Karpas-422 (cell line): ENCODE measurements around the gene ANXA3. TPM values are rescaled to one million over a fixed set of nuclear protein-coding genes. Genes with fewer than 3 reads are reported as not detected.

Experiments used
- DNase-seq: peaks from one replicate; pipeline ENCODE4 v3.0.0-alpha.2; 2015
- H2AFZ ChIP-seq: fragments of 200-600 bp; sonication (generic); 2 replicates; pipeline ENCODE4 v1.6.1; 2014; ENCODE audit warnings: antibody characterized with exemption, low read length, mixed read lengths
- H3K27ac ChIP-seq: fragments of 200-600 bp; sonication (generic); 2 replicates; pipeline ENCODE4 v1.5.1; 2014; ENCODE audit warnings: mild to moderate bottlenecking, low read length, moderate library complexity
- H3K27me3 ChIP-seq: fragments of 200-600 bp; sonication (generic); 2 replicates; pipeline ENCODE4 v1.6.1; 2014; ENCODE audit warnings: low read length, mixed read lengths
- H3K36me3 ChIP-seq: fragments of 200-600 bp; sonication (generic); 2 replicates; pipeline ENCODE4 v1.6.1; 2014; ENCODE audit warnings: low read length, mixed read lengths; ENCODE audit not compliant: insufficient read depth
- H3K4me1 ChIP-seq: fragments of 200-600 bp; sonication (generic); 2 replicates; pipeline ENCODE4 v1.6.1; 2014; ENCODE audit warnings: mild to moderate bottlenecking, low read length, mixed read lengths
- H3K4me2 ChIP-seq: fragments of 200-600 bp; sonication (generic); 2 replicates; pipeline ENCODE4 v1.6.1; 2014; ENCODE audit warnings: low read length, low read depth, mild to moderate bottlenecking; ENCODE audit not compliant: poor library complexity, severe bottlenecking
- H3K4me3 ChIP-seq: fragments of 200-600 bp; sonication (generic); 2 replicates; pipeline ENCODE4 v1.5.1; 2014; ENCODE audit warnings: mild to moderate bottlenecking, antibody characterized with exemption, low read length, mixed read lengths
- H3K79me2 ChIP-seq: fragments of 200-600 bp; sonication (generic); 2 replicates; pipeline ENCODE4 v1.6.1; 2014; ENCODE audit warnings: mild to moderate bottlenecking, low read length, mixed read lengths
- H3K9ac ChIP-seq: fragments of 200-600 bp; sonication (generic); 2 replicates; pipeline ENCODE4 v1.6.0; 2014; ENCODE audit warnings: low read length
- H3K9me2 ChIP-seq: fragments of 200-600 bp; sonication (generic), shearing (Covaris generic); replicated peaks from 2 replicates; pipeline ENCODE4 v1.6.0; 2014; ENCODE audit warnings: mild to moderate bottlenecking, low read length, moderate library complexity; ENCODE audit not compliant: insufficient read depth
- H3K9me3 ChIP-seq: fragments of 300-700, 200-600 bp; sonication (generic); 2 replicates; pipeline ENCODE4 v1.6.1; 2014; ENCODE audit warnings: low read length, mixed read lengths
- H4K20me1 ChIP-seq: fragments of 200-600 bp; sonication (generic); 2 replicates; pipeline ENCODE4 v1.6.1; 2014; ENCODE audit warnings: mild to moderate bottlenecking, antibody characterized with exemption, low read length, low read depth; ENCODE audit not compliant: insufficient read depth
- total RNA-seq: library from RNA; depleted of rRNA; stranded (reverse); fragments of >200 nt; shearing (Covaris generic); gene quantifications from 2 replicates; pipeline ENCODE4 v1.2.3, GENCODE V29; 2014; ENCODE audit warnings: low replicate concordance

ANXA3 gene
- total RNA-seq, 1 experiment from 2014 or later, result not detected

DNA sequence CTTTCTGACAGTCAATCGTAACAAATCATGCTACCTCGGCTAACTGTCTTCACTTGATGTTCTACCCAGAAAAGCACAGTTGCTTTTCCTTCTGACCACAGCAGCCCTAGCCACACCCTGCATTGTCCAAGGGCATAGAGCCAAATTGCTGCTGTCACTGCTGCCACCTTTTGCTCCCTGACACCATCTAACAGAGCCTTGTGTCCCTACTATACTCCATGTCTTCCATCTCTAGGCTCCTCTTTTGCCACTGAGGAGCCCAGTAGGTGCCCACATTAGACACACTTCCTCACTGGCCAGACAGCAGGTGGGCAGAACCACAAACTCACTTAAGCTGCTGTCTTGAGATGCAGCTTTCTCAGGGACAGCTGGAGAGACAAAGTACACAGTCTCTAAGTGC is 91.4 kb downstream of the ANXA3 start:
- no peak overlapping the region for H2AFZ ChIP-seq
- no peaks in the 10 kb centered on the region for H3K27me3 ChIP-seq
- no peak overlapping the region for H3K27ac ChIP-seq
- no peaks in the 10 kb centered on the region for H4K20me1 ChIP-seq
- H3K4me1 ChIP-seq, result no peaks in the 10 kb centered on the region
- no peak for DNase-seq
- H3K9me2 ChIP-seq, result no peaks in the 10 kb centered on the region
- no peak overlapping the region for H3K4me2 ChIP-seq
- H3K9me3 ChIP-seq, result no peaks in the 10 kb centered on the region
- H3K4me3 ChIP-seq, result no peak overlapping the region
- no peaks in the 10 kb centered on the region for H3K79me2 ChIP-seq
- no peaks in the 10 kb centered on the region for H3K36me3 ChIP-seq
- H3K9ac ChIP-seq, result no peak overlapping the region

DNA sequence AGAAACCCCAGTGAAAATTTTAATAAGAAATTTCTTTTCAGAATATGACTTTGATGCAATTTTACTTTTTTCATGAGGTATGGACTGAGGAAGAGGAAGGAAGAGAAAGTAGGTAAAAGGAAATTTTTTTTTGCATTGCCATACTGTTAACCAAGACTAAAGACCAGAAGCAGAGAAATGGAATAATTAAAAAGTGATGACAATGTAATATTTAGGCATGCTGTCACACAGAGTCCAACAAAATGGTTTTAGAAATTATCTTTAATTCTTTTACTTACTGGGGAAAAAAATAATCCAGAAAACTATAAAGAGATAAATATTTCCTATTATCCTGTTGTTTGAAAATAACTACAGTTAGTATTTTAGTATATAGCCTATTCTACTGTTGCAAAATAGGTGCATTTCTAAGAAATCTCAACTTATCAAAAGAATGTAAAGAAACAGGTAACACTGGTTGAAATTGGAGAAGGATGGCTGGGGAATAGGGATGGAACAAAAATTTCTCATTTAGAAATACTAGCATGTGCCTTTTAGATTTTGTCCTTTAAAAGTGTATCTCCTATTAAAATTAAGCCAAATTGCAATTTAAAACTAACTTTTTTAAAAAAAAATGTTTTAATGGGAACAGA is 92.6 kb downstream of the ANXA3 start:
- Histone ChIP-seq H3K4me2 (no peak overlapping the region), H3K9me3 (no peaks in the 10 kb centered on the region), H3K4me1 (no peaks in the 10 kb centered on the region)

GRCh38 chr4:78644744-78645330 is 93.3 kb downstream of the ANXA3 start:
- H4K20me1 ChIP-seq, result no peaks in the 10 kb centered on the region

More for the DNA sequence above, 92.6 kb downstream of the ANXA3 start:
- DNase-seq, result no peak
- H3K36me3 ChIP-seq, result no peaks in the 10 kb centered on the region
- no peaks in the 10 kb centered on the region for H4K20me1 ChIP-seq
- H3K79me2 ChIP-seq, result no peaks in the 10 kb centered on the region
- no peaks in the 10 kb centered on the region for H3K27me3 ChIP-seq
- no peaks in the 10 kb centered on the region for H3K9me2 ChIP-seq
- no peak overlapping the region for H2AFZ ChIP-seq
- H3K27ac ChIP-seq, result no peak overlapping the region
- H3K9ac ChIP-seq, result no peak overlapping the region
- no peak overlapping the region for H3K4me3 ChIP-seq

GRCh38 chr4:78645853-78646757 is 94.5 kb downstream of the ANXA3 start:
- Histone ChIP-seq H3K4me3 (no peak overlapping the region), H3K4me2 (no peak overlapping the region), H4K20me1 (no peaks in the 10 kb centered on the region), H3K9ac (no peak overlapping the region), H3K9me3 (no peaks in the 10 kb centered on the region), H2AFZ (no peak overlapping the region), H3K27ac (no peak overlapping the region), H3K9me2 (no peaks in the 10 kb centered on the region), H3K36me3 (no peaks in the 10 kb centered on the region), H3K79me2 (no peaks in the 10 kb centered on the region), H3K27me3 (no peaks in the 10 kb centered on the region), H3K4me1 (no peaks in the 10 kb centered on the region)
- DNase-seq, result no peak

More at GRCh38 chr4:78644744-78645330, 93.3 kb downstream of the ANXA3 start:
- Histone ChIP-seq H3K9me3 (no peaks in the 10 kb centered on the region), H2AFZ (no peak overlapping the region), H3K27ac (no peak overlapping the region), H3K79me2 (no peaks in the 10 kb centered on the region), H3K4me1 (no peaks in the 10 kb centered on the region), H3K9me2 (no peaks in the 10 kb centered on the region), H3K27me3 (no peaks in the 10 kb centered on the region), H3K4me2 (no peak overlapping the region), H3K9ac (no peak overlapping the region), H3K4me3 (no peak overlapping the region), H3K36me3 (no peaks in the 10 kb centered on the region)
- peak; percentile 66 for DNase-seq

- H3K9me2 ChIP-seq, result no peaks in the 10 kb centered on the region
- H3K4me2 ChIP-seq, result no peak overlapping the region
- H3K4me3 ChIP-seq, result no peak overlapping the region
- H3K36me3 ChIP-seq, result no peaks in the 10 kb centered on the region
- H3K79me2 ChIP-seq, result no peaks in the 10 kb centered on the region
- no peak for DNase-seq
- H4K20me1 ChIP-seq, result no peaks in the 10 kb centered on the region
- H3K27me3 ChIP-seq, result no peaks in the 10 kb centered on the region
- no peak overlapping the region for H2AFZ ChIP-seq
- H3K9ac ChIP-seq, result no peak overlapping the region
- no peak overlapping the region for H3K27ac ChIP-seq
- H3K4me1 ChIP-seq, result no peaks in the 10 kb centered on the region
- H3K9me3 ChIP-seq, result no peaks in the 10 kb centered on the region
These were observed 95.7 kb downstream of the ANXA3 start for GRCh38 chr4:78647272-78647671.

DNA sequence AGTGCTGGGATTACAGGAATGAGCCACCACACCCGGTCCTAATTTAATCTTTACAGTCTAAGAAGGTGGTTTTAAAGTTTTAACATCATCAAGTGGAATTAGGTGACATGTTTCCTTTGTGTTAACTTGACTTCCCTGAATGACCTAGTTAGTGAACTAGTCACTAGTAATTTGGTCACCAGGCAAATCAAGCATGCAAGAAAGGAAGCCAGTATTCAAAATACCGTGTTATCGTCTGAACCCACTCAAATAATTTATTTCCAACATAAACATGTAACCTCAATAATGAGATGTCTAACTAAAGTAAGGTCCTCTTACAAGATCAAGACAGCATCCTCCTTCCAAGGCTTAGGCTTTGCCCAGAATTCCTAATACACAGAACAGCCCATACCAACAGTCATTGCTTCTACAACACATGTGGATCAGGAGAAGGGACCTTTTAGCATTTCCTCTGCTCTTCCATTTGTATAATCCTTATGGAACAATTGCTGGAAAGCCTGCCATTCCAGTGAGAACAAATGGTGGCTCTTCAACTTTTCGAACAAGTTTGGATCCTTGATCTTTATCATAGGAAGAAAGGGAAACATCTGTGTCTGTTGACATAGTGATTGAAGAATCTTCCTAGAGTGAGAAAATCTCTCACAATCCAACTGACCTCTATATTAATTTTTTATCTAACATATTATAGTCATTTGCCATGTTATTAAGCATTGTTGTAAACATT is 97.2 kb downstream of the ANXA3 start:
- no peaks in the 10 kb centered on the region for H3K9me3 ChIP-seq
- H3K36me3 ChIP-seq, result no peaks in the 10 kb centered on the region
- H3K79me2 ChIP-seq, result no peaks in the 10 kb centered on the region
- H4K20me1 ChIP-seq, result no peaks in the 10 kb centered on the region
- no peak overlapping the region for H3K4me3 ChIP-seq
- H3K4me1 ChIP-seq, result no peaks in the 10 kb centered on the region
- H3K4me2 ChIP-seq, result no peak overlapping the region
- no peaks in the 10 kb centered on the region for H3K9me2 ChIP-seq
- DNase-seq, result no peak
- H3K27ac ChIP-seq, result no peak overlapping the region
- H3K9ac ChIP-seq, result no peak overlapping the region
- H3K27me3 ChIP-seq, result no peaks in the 10 kb centered on the region
- H2AFZ ChIP-seq, result no peak overlapping the region

GRCh38 chr4:78650106-78651024 is 98.8 kb downstream of the ANXA3 start:
- Histone ChIP-seq H3K36me3 (no peaks in the 10 kb centered on the region), H3K4me1 (no peaks in the 10 kb centered on the region), H4K20me1 (no peaks in the 10 kb centered on the region), H3K79me2 (no peaks in the 10 kb centered on the region), H3K9me3 (no peaks in the 10 kb centered on the region), H3K27me3 (no peaks in the 10 kb centered on the region), H3K4me2 (no peak overlapping the region), H3K9ac (no peak overlapping the region), H3K27ac (no peak overlapping the region), H2AFZ (no peak overlapping the region), H3K4me3 (no peak overlapping the region), H3K9me2 (no peaks in the 10 kb centered on the region)
- DNase-seq, result no peak
